PC-3 (cell line): ENCODE results near the gene IQSEC1. TPM values are rescaled to one million over a fixed set of nuclear protein-coding genes. Genes with fewer than 3 reads are reported as not detected.

ENCODE experiments used
- ATAC-seq: fragments of 200-7000 bp; cut with Tn5 transposase; 2 replicates; pipeline ENCODE4 v1.9.1; 2020; ENCODE audit warnings: mild to moderate bottlenecking, moderate library complexity
- BruUV-seq: library from RNA; stranded (reverse); fragments of 400-500 nt; replicated peaks from 2 replicates; lab custom pipeline; 2021; lab: Mats Ljungman, UMichigan
- CTCF ChIA-PET: fragments of 300-600 bp; sonication (Branson Sonifier 250); formaldehyde crosslinking; loops from one replicate; lab custom pipeline; 2022; ENCODE audit warnings: antibody characterized with exemption; lab: Charles Lee
- POLR2A ChIA-PET: fragments of 300-600 bp; sonication (Branson Sonifier 250); formaldehyde crosslinking; loops from one replicate; lab custom pipeline; 2022; ENCODE audit warnings: antibody characterized with exemption; ENCODE audit not compliant: unreplicated experiment; lab: Charles Lee
- DNase-seq: peaks from one replicate; pipeline ENCODE4 v3.0.0-alpha.2; 2015
- H2AFZ ChIP-seq: fragments of 300-600 bp; sonication (generic); 2 replicates; pipeline ENCODE4 v1.6.0; 2016; ENCODE audit warnings: antibody characterized with exemption, low read length
- H3F3A ChIP-seq: fragments of 300-600 bp; sonication (generic); one replicate; pipeline ENCODE4 v1.6.0; 2017; ENCODE audit warnings: antibody characterized with exemption, low read length, control low read depth, mild to moderate bottlenecking; ENCODE audit not compliant: unreplicated experiment
- H3K27ac ChIP-seq: fragments of 300-600 bp; sonication (generic); 2 replicates; pipeline ENCODE4 v1.5.1; 2016; ENCODE audit warnings: mild to moderate bottlenecking, low read length
- H3K27me3 ChIP-seq: fragments of 300-600 bp; sonication (generic); 2 replicates; pipeline ENCODE4 v1.6.1; 2016; ENCODE audit warnings: low read length, mixed read lengths
- H3K36me3 ChIP-seq: fragments of 300-600 bp; sonication (generic); 2 replicates; pipeline ENCODE4 v1.6.1; 2016; ENCODE audit warnings: low read depth, mixed run types, low read length, mixed read lengths
- H3K4me1 ChIP-seq: fragments of 300-600 bp; sonication (generic); 2 replicates; pipeline ENCODE4 v1.5.1; 2016; ENCODE audit warnings: low read length; ENCODE audit not compliant: insufficient read depth
- H3K4me2 ChIP-seq: fragments of 300-600 bp; sonication (generic); 2 replicates; pipeline ENCODE4 v1.6.0; 2016; ENCODE audit warnings: low read length
- H3K4me3 ChIP-seq: fragments of 300-600 bp; sonication (generic); 2 replicates; pipeline ENCODE4 v1.5.1; 2016; ENCODE audit warnings: mild to moderate bottlenecking, low read length, mixed read lengths
- H3K79me2 ChIP-seq: fragments of 300-600 bp; sonication (generic); 2 replicates; pipeline ENCODE4 v1.6.1; 2017; ENCODE audit warnings: low read length, mixed read lengths
- H3K9ac ChIP-seq: fragments of 300-600 bp; sonication (generic); 2 replicates; pipeline ENCODE4 v1.6.0; 2016; ENCODE audit warnings: mild to moderate bottlenecking, low read length
- H3K9me2 ChIP-seq: fragments of 300-600 bp; sonication (generic); replicated peaks from 2 replicates; pipeline ENCODE4 v1.6.1; 2016; ENCODE audit warnings: mixed run types, low read length, mixed read lengths
- H3K9me3 ChIP-seq: fragments of 300-600 bp; sonication (generic); 2 replicates; pipeline ENCODE4 v1.6.1; 2016; ENCODE audit warnings: low read length, mixed read lengths
- H4K20me1 ChIP-seq: fragments of 300-600 bp; sonication (generic); 2 replicates; pipeline ENCODE4 v1.6.1; 2016; ENCODE audit warnings: low read length, mixed read lengths
- EZH2 ChIP-seq: fragments of 300-600 bp; sonication (generic); IDR thresholded peaks from one replicate; pipeline ENCODE4 v1.6.1; 2017; ENCODE audit warnings: antibody characterized with exemption, mild to moderate bottlenecking, low read length; ENCODE audit not compliant: unreplicated experiment
- EZH2phosphoT487 ChIP-seq: fragments of 300-600 bp; sonication (generic); IDR thresholded peaks from 2 replicates; pipeline ENCODE4 v1.6.1; 2018; ENCODE audit warnings: mild to moderate bottlenecking, antibody characterized with exemption, low read length, borderline replicate concordance
- intact Hi-C: fragments of 100-400 bp; cut with micrococcal nuclease; formaldehyde crosslinking; loops from 2 replicates; pipeline ENCODE4 v1.9.0; 2023
- total RNA-seq: library from RNA; depleted of rRNA; stranded (reverse); fragments of >200 nt; gene quantifications from 2 replicates; pipeline ENCODE4 v1.2.3, GENCODE V29; 2014
- TF ChIP-seq, protein P1 (sequence below): fragments of 300-600 bp; sonication (generic); conservative IDR thresholded peaks from 2 replicates; pipeline ENCODE4 v1.5.1; 2017; ENCODE audit warnings: antibody characterized with exemption, low read depth, mild to moderate bottlenecking, low read length

Gene IQSEC1
- total RNA-seq, 1 experiment from 2014 or later: 37.9 TPM

- Histone ChIP-seq H3K4me2 (no peak overlapping the region), H3K9me3 (no peaks in the 10 kb centered on the region), H3K4me3 (no peak overlapping the region), H2AFZ (no peak overlapping the region), H4K20me1 (no peaks in the 10 kb centered on the region), H3F3A (no peaks in the 10 kb centered on the region), H3K27ac (no peak overlapping the region), H3K79me2 (no peaks in the 10 kb centered on the region), H3K9me2 (no peaks in the 10 kb centered on the region), H3K27me3 (no peaks in the 10 kb centered on the region), H3K36me3 (no peaks in the 10 kb centered on the region), H3K9ac (no peak overlapping the region), H3K4me1 (no peaks in the 10 kb centered on the region)
- ChIA-PET CTCF (no interaction called here), POLR2A (interaction anchor here (0.6 kb wide), 1 partner anchor 1725 kb away, joined by 5 read pairs; no protein-coding TSS in a partner anchor)
- TF ChIP-seq EZH2phosphoT487 (no peak), EZH2 (no peak)
- TF ChIP-seq, protein P1, sequence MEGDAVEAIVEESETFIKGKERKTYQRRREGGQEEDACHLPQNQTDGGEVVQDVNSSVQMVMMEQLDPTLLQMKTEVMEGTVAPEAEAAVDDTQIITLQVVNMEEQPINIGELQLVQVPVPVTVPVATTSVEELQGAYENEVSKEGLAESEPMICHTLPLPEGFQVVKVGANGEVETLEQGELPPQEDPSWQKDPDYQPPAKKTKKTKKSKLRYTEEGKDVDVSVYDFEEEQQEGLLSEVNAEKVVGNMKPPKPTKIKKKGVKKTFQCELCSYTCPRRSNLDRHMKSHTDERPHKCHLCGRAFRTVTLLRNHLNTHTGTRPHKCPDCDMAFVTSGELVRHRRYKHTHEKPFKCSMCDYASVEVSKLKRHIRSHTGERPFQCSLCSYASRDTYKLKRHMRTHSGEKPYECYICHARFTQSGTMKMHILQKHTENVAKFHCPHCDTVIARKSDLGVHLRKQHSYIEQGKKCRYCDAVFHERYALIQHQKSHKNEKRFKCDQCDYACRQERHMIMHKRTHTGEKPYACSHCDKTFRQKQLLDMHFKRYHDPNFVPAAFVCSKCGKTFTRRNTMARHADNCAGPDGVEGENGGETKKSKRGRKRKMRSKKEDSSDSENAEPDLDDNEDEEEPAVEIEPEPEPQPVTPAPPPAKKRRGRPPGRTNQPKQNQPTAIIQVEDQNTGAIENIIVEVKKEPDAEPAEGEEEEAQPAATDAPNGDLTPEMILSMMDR: no peak
- no TSS peak for BruUV-seq
- ATAC-seq: no peak
- intact Hi-C loops: no loop called here
- no peak for DNase-seq
Measured at GRCh38 chr3:12979151-12979946, 93.9 kb downstream of the IQSEC1 start.

GRCh38 chr3:12978682-12979081 is 94.5 kb downstream of the IQSEC1 start:
- ChIA-PET POLR2A (interaction anchor here (0.6 kb wide), 1 partner anchor 1724 kb away, joined by 5 read pairs; no protein-coding TSS in a partner anchor), CTCF (no interaction called here)
- no peaks in the 10 kb centered on the region for H3F3A ChIP-seq
- H3K4me1 ChIP-seq: no peaks in the 10 kb centered on the region
- H3K9me3 ChIP-seq: no peaks in the 10 kb centered on the region
- H3K9me2 ChIP-seq: no peaks in the 10 kb centered on the region
- H4K20me1 ChIP-seq: no peaks in the 10 kb centered on the region
- no peak overlapping the region for H3K4me2 ChIP-seq
- ATAC-seq: no peak
- no peak overlapping the region for H3K4me3 ChIP-seq
- H3K27me3 ChIP-seq: no peaks in the 10 kb centered on the region
- no peak for DNase-seq
- TF ChIP-seq EZH2phosphoT487: no peak
- no peak for TF ChIP-seq EZH2
- TF ChIP-seq, protein P1: no peak
- H2AFZ ChIP-seq: no peak overlapping the region
- H3K79me2 ChIP-seq: no peaks in the 10 kb centered on the region
- H3K9ac ChIP-seq: no peak overlapping the region
- intact Hi-C loops: no loop called here
- H3K27ac ChIP-seq: no peak overlapping the region
- H3K36me3 ChIP-seq: no peaks in the 10 kb centered on the region
- no TSS peak for BruUV-seq
